ENCODE measurements around the gene UBB.

The UBB gene

GRCh38 chr17:16380640-16381495 is at the start of gene UBB:
UBB (plus strand) TSS chr17:16381091; CDS start chr17:16381908, 817 bp downstream.
- TF ChIP-seq, protein P1, sequence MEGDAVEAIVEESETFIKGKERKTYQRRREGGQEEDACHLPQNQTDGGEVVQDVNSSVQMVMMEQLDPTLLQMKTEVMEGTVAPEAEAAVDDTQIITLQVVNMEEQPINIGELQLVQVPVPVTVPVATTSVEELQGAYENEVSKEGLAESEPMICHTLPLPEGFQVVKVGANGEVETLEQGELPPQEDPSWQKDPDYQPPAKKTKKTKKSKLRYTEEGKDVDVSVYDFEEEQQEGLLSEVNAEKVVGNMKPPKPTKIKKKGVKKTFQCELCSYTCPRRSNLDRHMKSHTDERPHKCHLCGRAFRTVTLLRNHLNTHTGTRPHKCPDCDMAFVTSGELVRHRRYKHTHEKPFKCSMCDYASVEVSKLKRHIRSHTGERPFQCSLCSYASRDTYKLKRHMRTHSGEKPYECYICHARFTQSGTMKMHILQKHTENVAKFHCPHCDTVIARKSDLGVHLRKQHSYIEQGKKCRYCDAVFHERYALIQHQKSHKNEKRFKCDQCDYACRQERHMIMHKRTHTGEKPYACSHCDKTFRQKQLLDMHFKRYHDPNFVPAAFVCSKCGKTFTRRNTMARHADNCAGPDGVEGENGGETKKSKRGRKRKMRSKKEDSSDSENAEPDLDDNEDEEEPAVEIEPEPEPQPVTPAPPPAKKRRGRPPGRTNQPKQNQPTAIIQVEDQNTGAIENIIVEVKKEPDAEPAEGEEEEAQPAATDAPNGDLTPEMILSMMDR (IDR thresholded peaks at IDR 0.05; ENCODE audit: insufficient read depth, low read depth, low read length, missing control alignments): peak; percentile 23
- DNase-seq (ENCODE audit: low read depth): peak; percentile 99
- peak within 1 kb of the TSS; percentile 83 for H3K4me3 ChIP-seq (ENCODE audit: low read depth, low read length)

DNA sequence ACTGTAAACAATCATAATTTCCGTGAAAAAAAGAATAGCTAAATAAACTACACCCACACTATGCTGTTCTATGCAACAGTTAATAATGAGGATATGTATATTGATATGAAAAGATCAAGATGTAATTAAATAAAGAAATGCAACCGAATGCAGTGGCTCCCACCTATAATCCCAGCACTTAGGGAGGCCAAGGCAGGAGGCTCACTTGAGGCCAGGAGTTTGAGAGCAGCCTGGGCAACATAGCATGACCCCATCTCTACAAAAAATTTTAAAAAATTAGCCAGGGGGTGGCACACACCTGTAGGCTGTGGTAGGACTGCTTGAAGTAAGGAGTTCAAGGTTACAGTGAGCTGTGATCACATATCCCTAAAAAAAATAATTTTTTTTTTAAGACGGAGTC is 42.5 kb upstream of the UBB start:
- no peak for DNase-seq (ENCODE audit: low read depth)
- H3K4me3 ChIP-seq (ENCODE audit: low read depth, low read length): no peak overlapping the region
- TF ChIP-seq, protein P1 (IDR thresholded peaks at IDR 0.05; ENCODE audit: insufficient read depth, low read depth, low read length, missing control alignments): no peak

- TF ChIP-seq, protein P1 (IDR thresholded peaks at IDR 0.05; ENCODE audit: insufficient read depth, low read depth, low read length, missing control alignments): no peak
- no peak for DNase-seq (ENCODE audit: low read depth)
- H3K4me3 ChIP-seq (ENCODE audit: low read depth, low read length): no peak overlapping the region
Observed at GRCh38 chr17:16339402-16339801, 41.5 kb upstream of the UBB start.

GRCh38 chr17:16339959-16340358 is 40.9 kb upstream of the UBB start:
- DNase-seq (ENCODE audit: low read depth): no peak
- TF ChIP-seq, protein P1 (IDR thresholded peaks at IDR 0.05; ENCODE audit: insufficient read depth, low read depth, low read length, missing control alignments): no peak
- H3K4me3 ChIP-seq (ENCODE audit: low read depth, low read length): no peak overlapping the region

DNA sequence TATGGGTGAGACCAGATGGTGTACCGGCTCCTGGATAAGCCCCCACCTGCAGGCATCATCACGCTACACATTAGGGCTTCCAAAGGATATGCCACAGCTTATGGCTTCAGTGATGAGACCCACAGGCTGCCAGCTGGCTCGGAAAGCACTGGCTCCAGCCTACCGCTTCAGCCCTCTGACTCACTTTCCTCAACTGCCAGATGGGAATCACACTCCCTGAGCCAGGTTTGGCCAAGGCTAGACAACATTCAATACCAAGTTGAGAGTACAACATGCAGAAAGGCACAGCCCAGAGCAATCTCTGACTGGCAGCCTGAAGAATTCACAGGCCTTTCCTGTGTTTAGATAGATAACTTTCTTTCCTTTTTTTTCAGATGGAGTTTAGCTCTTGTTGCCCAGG is 37.9 kb upstream of the UBB start:
- H3K4me3 ChIP-seq (ENCODE audit: low read depth, low read length): no peak overlapping the region
- TF ChIP-seq, protein P1 (IDR thresholded peaks at IDR 0.05; ENCODE audit: insufficient read depth, low read depth, low read length, missing control alignments): no peak
- no peak for DNase-seq (ENCODE audit: low read depth)

GRCh38 chr17:16343569-16343968 is 37.3 kb upstream of the UBB start:
- DNase-seq (ENCODE audit: low read depth): no peak
- TF ChIP-seq, protein P1 (IDR thresholded peaks at IDR 0.05; ENCODE audit: insufficient read depth, low read depth, low read length, missing control alignments): no peak
- no peak overlapping the region for H3K4me3 ChIP-seq (ENCODE audit: low read depth, low read length)

Data from GM12865 (cell line).